HCT116 (cell line): ENCODE measurements around the gene GNB1.

Experiments
- CTCF ChIP-seq, 3 experiments: fragments of 200-600 bp in 1 of 3; sonication (generic) in 1 of 3; IDR thresholded peaks in 2 of 3; conservative IDR thresholded peaks in 1 of 3; 2 replicates each; pipeline ENCODE4 v1.5.1; 2012 to 2017; ENCODE audit warnings: low read depth in 2 of 3, low read length in 2 of 3, antibody characterized with exemption in 1 of 3, borderline replicate concordance in 1 of 3, control low read depth in 1 of 3, mild to moderate bottlenecking in 1 of 3, mixed read lengths in 1 of 3, mixed run types in 1 of 3, moderate library complexity in 1 of 3; ENCODE audit not compliant: insufficient read depth in 1 of 3
- POLR2AphosphoS5 ChIP-seq: IDR thresholded peaks from 2 replicates; pipeline ENCODE4 v1.6.1; 2011; ENCODE audit warnings: mild to moderate bottlenecking, low read depth, low read length, moderate library complexity

GRCh38 chr1:1799716-1800115, 91.2 kb downstream of the GNB1 start:
- TF ChIP-seq POLR2AphosphoS5 (no peak), CTCF (IDR thresholded peaks at IDR 0.05 in 2 of 3, conservative IDR thresholded peaks at IDR 0.05 in 1 of 3; ENCODE audit: borderline replicate concordance in 1 of 3, insufficient read depth in 1 of 3, low read depth in 2 of 3, low read length in 2 of 3) (no peak)
